Endodermal cell (in vitro differentiated cells): ENCODE results near the gene PEX6. TPM values are rescaled to one million over a fixed set of nuclear protein-coding genes. Genes with fewer than 3 reads are reported as not detected.

Experiments
- DNase-seq: peaks from one replicate; pipeline ENCODE4 v3.0.0-alpha.2; 2017
- H3K27ac ChIP-seq: 2 replicates; pipeline ENCODE4 v1.5.1; 2013; ENCODE audit warnings: mild to moderate bottlenecking, low read depth, low read length, moderate library complexity
- H3K27me3 ChIP-seq: 2 replicates; pipeline ENCODE4 v1.6.1; 2013; ENCODE audit warnings: mild to moderate bottlenecking, low read length, moderate library complexity; ENCODE audit not compliant: insufficient read depth, control insufficient read depth, poor library complexity, severe bottlenecking
- H3K36me3 ChIP-seq: 2 replicates; pipeline ENCODE4 v1.7.0; 2013; ENCODE audit warnings: mild to moderate bottlenecking, low read length, moderate library complexity; ENCODE audit not compliant: control insufficient read depth, insufficient read depth
- H3K4me1 ChIP-seq: one replicate; pipeline ENCODE4 v1.7.0; 2013; ENCODE audit warnings: low read length; ENCODE audit not compliant: control insufficient read depth, insufficient read depth
- H3K4me3 ChIP-seq: 2 replicates; pipeline ENCODE4 v1.5.1; 2013; ENCODE audit warnings: mild to moderate bottlenecking, low read length, moderate library complexity
- H3K9ac ChIP-seq: 2 replicates; pipeline ENCODE4 v1.6.1; 2013; ENCODE audit warnings: mild to moderate bottlenecking, low read length, moderate library complexity; ENCODE audit not compliant: poor library complexity, severe bottlenecking; ENCODE audit errors: extremely low read depth
- H3K9me3 ChIP-seq: 2 replicates; pipeline ENCODE4 v1.6.1; 2013; ENCODE audit warnings: mild to moderate bottlenecking, low read length, moderate library complexity; ENCODE audit not compliant: control insufficient read depth
- H3K27ac Mint-ChIP-seq: 2 replicates; pipeline ENCODE4 v1.8.0; 2020; ENCODE audit warnings: mixed read lengths
- H3K27me3 Mint-ChIP-seq: 2 replicates; pipeline ENCODE4 v1.8.0; 2021; ENCODE audit warnings: mild to moderate bottlenecking, mixed read lengths; ENCODE audit not compliant: insufficient read depth
- H3K36me3 Mint-ChIP-seq: 2 replicates; pipeline ENCODE4 v1.8.0; 2020; ENCODE audit warnings: low read depth, mixed read lengths
- H3K4me1 Mint-ChIP-seq: 2 replicates; pipeline ENCODE4 v1.8.0; 2020; ENCODE audit warnings: mixed read lengths
- H3K4me3 Mint-ChIP-seq: 2 replicates; pipeline ENCODE4 v1.8.0; 2020; ENCODE audit warnings: mild to moderate bottlenecking, moderate library complexity, mixed read lengths
- H3K9me3 Mint-ChIP-seq: 2 replicates; pipeline ENCODE4 v1.8.0; 2020; ENCODE audit warnings: mild to moderate bottlenecking, mixed read lengths
- CTCF ChIP-seq: fragments of 200-600 bp; sonication (generic); conservative IDR thresholded peaks from 2 replicates; pipeline ENCODE4 v1.5.0; 2021; ENCODE audit warnings: antibody characterized with exemption, mild to moderate bottlenecking
- whole genome bisulfite sequencing, 2 experiments: methylation state at CpG; one replicate each; pipeline versions ENCODE4 v1.1.5 to v1.1.7; 2013; ENCODE audit warnings: missing lambda C conversion rate in 2 of 2, mixed read lengths in 1 of 2; ENCODE audit not compliant: insufficient coverage in 1 of 2, insufficient read length in 1 of 2; 5-methylcytosine and 5-hydroxymethylcytosine counted together
- total RNA-seq, 2 donors: library from RNA; stranded (reverse); fragmentation: NEBNext Ultra II Directional in 1 of 2; extraction: Animal tissue kit (Norgen Biotek cat#: 25700) in 1 of 2; gene quantifications; 2 replicates in 1 of 2; 3 replicates in 1 of 2; pipeline ENCODE4 v1.2.1, GENCODE V29; 2021

PEX6 gene
- total RNA-seq, 2 donors from 2014 or later = 17.2 to 21.4 TPM

GRCh38 chr6:42962502-42963178 is 16.3 kb downstream of the PEX6 start:
- no peak overlapping the region for H3K27ac Mint-ChIP-seq
- no peaks in the 10 kb centered on the region for H3K4me1 ChIP-seq
- 67 to 93% methylated on average over 2 to 13 of the region's 13 CpGs for WGBS, 2 experiments
- no peaks in the 10 kb centered on the region for H3K36me3 ChIP-seq
- H3K9me3 ChIP-seq = no peaks in the 10 kb centered on the region
- peaks cover 28% of the 10 kb centered on the region for H3K27me3 ChIP-seq
- no peak for TF ChIP-seq CTCF
- H3K4me1 Mint-ChIP-seq = peaks cover 6% of the 10 kb centered on the region
- H3K27me3 Mint-ChIP-seq = peaks cover 33% of the 10 kb centered on the region
- peaks cover 29% of the 10 kb centered on the region for H3K36me3 Mint-ChIP-seq
- no peak overlapping the region for H3K9ac ChIP-seq
- H3K27ac ChIP-seq = no peak overlapping the region
- no peaks in the 10 kb centered on the region for H3K9me3 Mint-ChIP-seq
- no peak for DNase-seq
- H3K4me3 ChIP-seq = no peak overlapping the region
- no peak overlapping the region for H3K4me3 Mint-ChIP-seq

- Mint-ChIP-seq H3K4me1 (peaks cover 6% of the 10 kb centered on the region), H3K36me3 (peaks cover 25% of the 10 kb centered on the region), H3K9me3 (no peaks in the 10 kb centered on the region), H3K27me3 (peaks cover 33% of the 10 kb centered on the region), H3K27ac (no peak overlapping the region), H3K4me3 (no peak overlapping the region)
- Histone ChIP-seq H3K9ac (no peak overlapping the region), H3K4me1 (no peaks in the 10 kb centered on the region), H3K36me3 (no peaks in the 10 kb centered on the region), H3K4me3 (no peak overlapping the region), H3K27me3 (peaks cover 28% of the 10 kb centered on the region), H3K27ac (no peak overlapping the region), H3K9me3 (no peaks in the 10 kb centered on the region)
- TF ChIP-seq CTCF = no peak
- 92 to 95% methylated on average over 9 to 12 of the region's 12 CpGs for WGBS, 2 experiments
- DNase-seq = no peak
Observed at GRCh38 chr6:42962096-42962495, 16.9 kb downstream of the PEX6 start.

DNA sequence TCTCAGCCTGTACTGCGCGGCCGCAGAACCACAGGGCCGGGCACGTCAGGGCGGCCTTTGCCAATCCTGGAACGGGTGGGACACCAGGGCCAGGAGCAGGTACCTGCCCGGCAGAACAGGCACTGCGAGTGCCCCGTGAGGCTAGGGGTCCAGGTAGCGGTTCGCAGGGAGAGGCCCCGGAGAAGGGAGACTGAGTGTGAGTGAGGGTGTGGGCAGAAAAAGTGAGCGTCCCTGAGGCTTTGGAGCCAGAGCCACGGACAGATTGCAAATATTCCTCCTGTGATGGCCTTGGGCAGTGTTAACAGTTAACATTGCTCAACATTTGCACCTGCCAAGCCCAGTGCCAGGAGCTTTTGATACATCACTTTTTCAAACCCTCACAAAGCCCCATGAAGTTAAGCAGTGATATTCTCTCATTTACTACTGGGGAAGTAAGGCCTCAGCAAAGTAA is 17.9 kb downstream of the PEX6 start:
- Histone ChIP-seq H3K4me3 (peak overlapping the region; percentile 83), H3K4me1 (no peaks in the 10 kb centered on the region), H3K36me3 (no peaks in the 10 kb centered on the region), H3K9me3 (no peaks in the 10 kb centered on the region), H3K9ac (no peak overlapping the region), H3K27me3 (peaks cover 28% of the 10 kb centered on the region), H3K27ac (no peak overlapping the region)
- Mint-ChIP-seq H3K9me3 (no peaks in the 10 kb centered on the region), H3K4me1 (peaks cover 6% of the 10 kb centered on the region), H3K4me3 (peak overlapping the region; percentile 66), H3K36me3 (peaks cover 20% of the 10 kb centered on the region), H3K27ac (no peak overlapping the region), H3K27me3 (peaks cover 33% of the 10 kb centered on the region)
- no peak for DNase-seq
- WGBS, 2 experiments = 41 to 61% methylated on average over 7 to 15 of the region's 15 CpGs
- no peak for TF ChIP-seq CTCF
